ENCODE data around the gene ZNF558.
"Not testable (repeated sequence)": the region's sequence is repeated elsewhere in the genome, so short reads cannot be mapped to it uniquely, and the experiment has no call there.

DNA sequence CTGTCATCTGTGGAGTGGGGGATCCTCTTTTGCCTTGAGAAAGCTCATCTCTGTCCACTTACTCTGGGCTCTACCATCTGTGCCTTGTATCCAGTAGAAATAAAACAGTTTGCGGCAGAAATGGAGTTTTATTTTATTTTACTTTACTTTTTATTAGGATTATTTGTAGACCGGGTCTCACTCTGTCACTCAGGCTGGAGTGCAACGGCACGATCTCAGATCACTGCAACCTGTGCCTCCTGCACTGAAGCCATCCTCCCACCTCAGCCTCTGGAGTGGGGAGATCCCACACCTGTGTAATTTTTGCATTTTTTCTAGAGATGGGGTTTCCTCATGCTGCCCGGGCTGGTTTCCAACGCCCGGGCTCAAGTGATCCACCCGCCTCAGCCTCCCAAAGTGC is 62.8 kb downstream of the ZNF558 start:
- TF ChIP-seq, protein P1, sequence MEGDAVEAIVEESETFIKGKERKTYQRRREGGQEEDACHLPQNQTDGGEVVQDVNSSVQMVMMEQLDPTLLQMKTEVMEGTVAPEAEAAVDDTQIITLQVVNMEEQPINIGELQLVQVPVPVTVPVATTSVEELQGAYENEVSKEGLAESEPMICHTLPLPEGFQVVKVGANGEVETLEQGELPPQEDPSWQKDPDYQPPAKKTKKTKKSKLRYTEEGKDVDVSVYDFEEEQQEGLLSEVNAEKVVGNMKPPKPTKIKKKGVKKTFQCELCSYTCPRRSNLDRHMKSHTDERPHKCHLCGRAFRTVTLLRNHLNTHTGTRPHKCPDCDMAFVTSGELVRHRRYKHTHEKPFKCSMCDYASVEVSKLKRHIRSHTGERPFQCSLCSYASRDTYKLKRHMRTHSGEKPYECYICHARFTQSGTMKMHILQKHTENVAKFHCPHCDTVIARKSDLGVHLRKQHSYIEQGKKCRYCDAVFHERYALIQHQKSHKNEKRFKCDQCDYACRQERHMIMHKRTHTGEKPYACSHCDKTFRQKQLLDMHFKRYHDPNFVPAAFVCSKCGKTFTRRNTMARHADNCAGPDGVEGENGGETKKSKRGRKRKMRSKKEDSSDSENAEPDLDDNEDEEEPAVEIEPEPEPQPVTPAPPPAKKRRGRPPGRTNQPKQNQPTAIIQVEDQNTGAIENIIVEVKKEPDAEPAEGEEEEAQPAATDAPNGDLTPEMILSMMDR (IDR thresholded peaks at IDR 0.05): not testable (repeated sequence)
- TF ChIP-seq POLR2A (IDR thresholded peaks at IDR 0.05): not testable (repeated sequence)
